HL-60 (cell line): ENCODE measurements around the gene MYO9B.

Experiments used
- DNase-seq, 2 experiments: peaks; one replicate each; pipeline ENCODE4 v3.0.0-alpha.2; 2010 to 2020; ENCODE audit warnings: low read depth in 1 of 2, low spot score in 1 of 2
- H3K27ac ChIP-seq: fragments of 250-450 bp; sonication (Bioruptor Pico); replicated peaks from 2 replicates; pipeline ENCODE4 v1.5.1; 2020; ENCODE audit warnings: mild to moderate bottlenecking, moderate library complexity
- H3K27me3 ChIP-seq: fragments of 250-450 bp; sonication (Bioruptor Pico); 2 replicates; pipeline ENCODE4 v1.5.1; 2021; ENCODE audit warnings: mild to moderate bottlenecking, moderate library complexity; ENCODE audit not compliant: insufficient read depth, poor library complexity, severe bottlenecking
- H3K4me3 ChIP-seq: replicated peaks from 2 replicates; pipeline ENCODE4 v1.5.1; 2011; ENCODE audit warnings: mild to moderate bottlenecking, control low read depth, low read length; ENCODE audit not compliant: insufficient read depth
- GABPA ChIP-seq: IDR thresholded peaks from 2 replicates; pipeline ENCODE4 v1.6.1; 2012; ENCODE audit warnings: low read depth
- POLR2AphosphoS5 ChIP-seq: IDR thresholded peaks from 2 replicates; pipeline ENCODE4 v1.6.1; 2012; ENCODE audit warnings: low read depth
- SPI1 ChIP-seq: IDR thresholded peaks from 2 replicates; pipeline ENCODE4 v1.6.1; 2012; ENCODE audit warnings: low read depth, mild to moderate bottlenecking, borderline replicate concordance
- TF ChIP-seq, protein P1 (sequence below): IDR thresholded peaks from 2 replicates; pipeline ENCODE4 v1.6.1; 2012; ENCODE audit warnings: low read depth; ENCODE audit not compliant: insufficient replicate concordance
- TF ChIP-seq, protein P2 (sequence below): IDR thresholded peaks from one replicate; pipeline ENCODE4 v1.5.1; 2011; ENCODE audit warnings: low read length, control low read depth, inconsistent platforms; ENCODE audit not compliant: insufficient read depth

Gene MYO9B

GRCh38 chr19:17254636-17255035, 179.1 kb downstream of the MYO9B start:
- no peak for TF ChIP-seq SPI1
- TF ChIP-seq GABPA = no peak
- TF ChIP-seq, protein P1, sequence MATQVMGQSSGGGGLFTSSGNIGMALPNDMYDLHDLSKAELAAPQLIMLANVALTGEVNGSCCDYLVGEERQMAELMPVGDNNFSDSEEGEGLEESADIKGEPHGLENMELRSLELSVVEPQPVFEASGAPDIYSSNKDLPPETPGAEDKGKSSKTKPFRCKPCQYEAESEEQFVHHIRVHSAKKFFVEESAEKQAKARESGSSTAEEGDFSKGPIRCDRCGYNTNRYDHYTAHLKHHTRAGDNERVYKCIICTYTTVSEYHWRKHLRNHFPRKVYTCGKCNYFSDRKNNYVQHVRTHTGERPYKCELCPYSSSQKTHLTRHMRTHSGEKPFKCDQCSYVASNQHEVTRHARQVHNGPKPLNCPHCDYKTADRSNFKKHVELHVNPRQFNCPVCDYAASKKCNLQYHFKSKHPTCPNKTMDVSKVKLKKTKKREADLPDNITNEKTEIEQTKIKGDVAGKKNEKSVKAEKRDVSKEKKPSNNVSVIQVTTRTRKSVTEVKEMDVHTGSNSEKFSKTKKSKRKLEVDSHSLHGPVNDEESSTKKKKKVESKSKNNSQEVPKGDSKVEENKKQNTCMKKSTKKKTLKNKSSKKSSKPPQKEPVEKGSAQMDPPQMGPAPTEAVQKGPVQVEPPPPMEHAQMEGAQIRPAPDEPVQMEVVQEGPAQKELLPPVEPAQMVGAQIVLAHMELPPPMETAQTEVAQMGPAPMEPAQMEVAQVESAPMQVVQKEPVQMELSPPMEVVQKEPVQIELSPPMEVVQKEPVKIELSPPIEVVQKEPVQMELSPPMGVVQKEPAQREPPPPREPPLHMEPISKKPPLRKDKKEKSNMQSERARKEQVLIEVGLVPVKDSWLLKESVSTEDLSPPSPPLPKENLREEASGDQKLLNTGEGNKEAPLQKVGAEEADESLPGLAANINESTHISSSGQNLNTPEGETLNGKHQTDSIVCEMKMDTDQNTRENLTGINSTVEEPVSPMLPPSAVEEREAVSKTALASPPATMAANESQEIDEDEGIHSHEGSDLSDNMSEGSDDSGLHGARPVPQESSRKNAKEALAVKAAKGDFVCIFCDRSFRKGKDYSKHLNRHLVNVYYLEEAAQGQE = no peak
- TF ChIP-seq POLR2AphosphoS5 = no peak
- TF ChIP-seq, protein P2, sequence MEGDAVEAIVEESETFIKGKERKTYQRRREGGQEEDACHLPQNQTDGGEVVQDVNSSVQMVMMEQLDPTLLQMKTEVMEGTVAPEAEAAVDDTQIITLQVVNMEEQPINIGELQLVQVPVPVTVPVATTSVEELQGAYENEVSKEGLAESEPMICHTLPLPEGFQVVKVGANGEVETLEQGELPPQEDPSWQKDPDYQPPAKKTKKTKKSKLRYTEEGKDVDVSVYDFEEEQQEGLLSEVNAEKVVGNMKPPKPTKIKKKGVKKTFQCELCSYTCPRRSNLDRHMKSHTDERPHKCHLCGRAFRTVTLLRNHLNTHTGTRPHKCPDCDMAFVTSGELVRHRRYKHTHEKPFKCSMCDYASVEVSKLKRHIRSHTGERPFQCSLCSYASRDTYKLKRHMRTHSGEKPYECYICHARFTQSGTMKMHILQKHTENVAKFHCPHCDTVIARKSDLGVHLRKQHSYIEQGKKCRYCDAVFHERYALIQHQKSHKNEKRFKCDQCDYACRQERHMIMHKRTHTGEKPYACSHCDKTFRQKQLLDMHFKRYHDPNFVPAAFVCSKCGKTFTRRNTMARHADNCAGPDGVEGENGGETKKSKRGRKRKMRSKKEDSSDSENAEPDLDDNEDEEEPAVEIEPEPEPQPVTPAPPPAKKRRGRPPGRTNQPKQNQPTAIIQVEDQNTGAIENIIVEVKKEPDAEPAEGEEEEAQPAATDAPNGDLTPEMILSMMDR = no peak
- Histone ChIP-seq H3K4me3 (no peak overlapping the region), H3K27ac (no peak overlapping the region), H3K27me3 (no peaks in the 10 kb centered on the region)
- DNase-seq = no peak

- DNase-seq = no peak
These were observed 179.6 kb downstream of the MYO9B start for GRCh38 chr19:17255150-17255621.

DNA sequence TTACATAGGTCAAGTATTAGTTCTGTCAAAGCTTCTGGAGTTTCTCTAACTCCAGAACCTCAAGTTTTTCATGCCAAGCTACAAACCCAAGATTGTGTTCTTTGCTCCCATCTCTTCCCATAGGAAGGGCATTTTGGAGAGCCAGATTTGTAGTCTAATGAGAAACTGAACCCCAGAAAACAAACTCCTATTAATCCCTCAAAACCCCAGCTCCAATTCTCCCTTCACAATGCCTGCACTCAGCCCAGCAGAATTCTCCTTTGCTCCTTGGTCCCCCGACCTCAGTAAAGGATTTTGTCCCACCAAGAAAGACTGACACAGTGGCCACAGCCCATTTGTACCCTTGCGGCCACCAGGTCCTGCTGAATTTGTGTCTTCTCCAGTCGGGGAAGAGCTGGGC, 180.6 kb downstream of the MYO9B start:
- H3K27me3 ChIP-seq = no peaks in the 10 kb centered on the region
- H3K4me3 ChIP-seq = no peak overlapping the region
- H3K27ac ChIP-seq = no peak overlapping the region
- no peak for DNase-seq
- no peak for TF ChIP-seq GABPA
- TF ChIP-seq, protein P2 = no peak
- TF ChIP-seq, protein P1 = no peak
- TF ChIP-seq SPI1 = no peak
- no peak for TF ChIP-seq POLR2AphosphoS5

More at GRCh38 chr19:17255150-17255621, 179.6 kb downstream of the MYO9B start:
- TF ChIP-seq GABPA (no peak), SPI1 (no peak), POLR2AphosphoS5 (no peak)
- TF ChIP-seq, protein P2 = no peak
- TF ChIP-seq, protein P1 = no peak
- Histone ChIP-seq H3K4me3 (no peak overlapping the region), H3K27ac (no peak overlapping the region), H3K27me3 (no peaks in the 10 kb centered on the region)
